ENCODE data around the gene RPUSD2.

The RPUSD2 gene

GRCh38 chr15:40569129-40569953 lies at the start of gene RPUSD2:
TSS of gene RPUSD2 (plus strand) at chr15:40569299. CDS start at chr15:40569338, 39 bp downstream.
- DNase-seq (ENCODE audit: low read depth, low spot score) = peak; percentile 73

GRCh38 chr15:40523611-40524010 lies 45.5 kb upstream of the RPUSD2 start:
- no peak for DNase-seq (ENCODE audit: low read depth, low spot score)

DNA sequence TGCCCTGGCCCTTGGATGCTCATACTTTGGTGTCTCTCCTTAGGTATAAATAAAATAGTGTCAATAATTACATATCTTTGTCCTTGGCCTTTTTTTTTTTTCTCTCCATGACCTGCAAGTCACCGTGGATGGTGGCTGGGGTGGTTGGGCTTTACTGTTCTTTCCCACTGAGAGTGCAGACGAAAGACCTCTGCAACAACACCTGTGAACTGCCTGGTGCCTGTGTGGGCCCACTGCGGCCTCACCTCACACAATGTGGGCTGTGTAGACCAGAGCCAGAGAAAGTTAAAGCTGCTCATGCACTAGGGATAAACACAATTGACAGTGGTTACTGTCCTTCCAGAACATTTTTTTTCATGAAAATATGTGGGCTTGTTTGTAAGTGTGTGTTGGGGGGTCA lies 43.2 kb upstream of the RPUSD2 start:
- DNase-seq (ENCODE audit: low read depth, low spot score) = no peak

- DNase-seq (ENCODE audit: low read depth, low spot score) = no peak
Observed at GRCh38 chr15:40528801-40529200, 40.3 kb upstream of the RPUSD2 start.

- DNase-seq (ENCODE audit: low read depth, low spot score) = no peak
Observed at GRCh38 chr15:40533763-40534364, 35.2 kb upstream of the RPUSD2 start.

GRCh38 chr15:40534371-40534770 lies 34.7 kb upstream of the RPUSD2 start:
- no peak for DNase-seq (ENCODE audit: low read depth, low spot score)

DNA sequence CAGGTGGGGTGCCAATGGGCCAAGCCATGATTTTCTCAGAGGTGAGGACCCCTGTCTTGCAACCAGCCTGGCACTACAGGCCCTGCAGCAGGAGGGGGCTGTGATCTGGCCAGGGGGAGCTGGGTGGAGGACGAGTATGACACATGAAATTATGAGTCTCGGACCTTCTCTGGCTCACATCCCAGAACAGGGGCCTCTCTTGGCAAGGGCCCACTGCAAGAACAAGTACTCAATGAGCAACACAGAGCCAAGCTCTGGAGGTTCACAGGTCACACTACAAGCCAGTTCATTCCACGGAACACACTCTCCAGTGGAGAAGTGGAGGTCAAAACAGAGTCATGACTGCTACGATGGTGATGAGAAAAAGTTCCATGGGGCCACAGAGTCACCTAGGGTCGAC lies 32.6 kb upstream of the RPUSD2 start:
- DNase-seq (ENCODE audit: low read depth, low spot score) = no peak

GRCh38 chr15:40538976-40539375 lies 30.1 kb upstream of the RPUSD2 start:
- no peak for DNase-seq (ENCODE audit: low read depth, low spot score)

GRCh38 chr15:40543082-40543481 lies 26.0 kb upstream of the RPUSD2 start:
- DNase-seq (ENCODE audit: low read depth, low spot score) = no peak

DNA sequence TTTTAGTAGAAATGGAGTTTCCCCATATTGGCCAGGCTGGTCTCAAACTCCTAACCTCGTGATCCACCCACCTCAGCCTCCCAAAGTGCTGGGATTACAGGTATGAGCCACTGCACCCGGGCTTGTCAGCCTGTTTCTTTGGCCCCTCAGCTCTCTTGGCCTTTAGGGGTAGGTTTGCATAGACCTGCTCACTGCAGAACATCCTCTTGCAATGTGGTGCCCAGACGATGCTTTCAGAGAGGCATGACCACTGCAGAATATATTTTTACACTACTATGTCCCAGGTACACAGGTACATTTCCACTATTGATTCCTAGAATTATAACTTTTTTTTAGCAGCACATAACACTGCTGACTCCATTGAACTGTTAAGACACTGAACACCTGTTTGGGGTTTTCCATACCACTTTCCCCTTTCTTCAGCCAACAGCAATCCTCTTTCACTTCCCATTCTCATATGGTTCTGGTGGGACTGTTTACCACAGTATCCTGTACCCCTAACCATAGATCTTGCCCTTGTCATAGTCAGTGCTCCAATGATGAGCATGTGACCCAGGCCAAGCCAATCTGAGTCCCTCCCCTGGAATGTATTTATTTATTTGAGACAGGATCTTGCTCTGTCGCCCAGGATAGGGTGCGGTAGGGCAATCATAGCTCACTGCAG lies 25.3 kb upstream of the RPUSD2 start:
- DNase-seq (ENCODE audit: low read depth, low spot score) = no peak

- DNase-seq (ENCODE audit: low read depth, low spot score) = no peak
Observed at GRCh38 chr15:40545457-40545856, 23.6 kb upstream of the RPUSD2 start.

GRCh38 chr15:40548610-40549009 lies 20.5 kb upstream of the RPUSD2 start:
- DNase-seq (ENCODE audit: low read depth, low spot score) = no peak

- no peak for DNase-seq (ENCODE audit: low read depth, low spot score)
Observed at GRCh38 chr15:40549894-40550293, 19.2 kb upstream of the RPUSD2 start.

DNA sequence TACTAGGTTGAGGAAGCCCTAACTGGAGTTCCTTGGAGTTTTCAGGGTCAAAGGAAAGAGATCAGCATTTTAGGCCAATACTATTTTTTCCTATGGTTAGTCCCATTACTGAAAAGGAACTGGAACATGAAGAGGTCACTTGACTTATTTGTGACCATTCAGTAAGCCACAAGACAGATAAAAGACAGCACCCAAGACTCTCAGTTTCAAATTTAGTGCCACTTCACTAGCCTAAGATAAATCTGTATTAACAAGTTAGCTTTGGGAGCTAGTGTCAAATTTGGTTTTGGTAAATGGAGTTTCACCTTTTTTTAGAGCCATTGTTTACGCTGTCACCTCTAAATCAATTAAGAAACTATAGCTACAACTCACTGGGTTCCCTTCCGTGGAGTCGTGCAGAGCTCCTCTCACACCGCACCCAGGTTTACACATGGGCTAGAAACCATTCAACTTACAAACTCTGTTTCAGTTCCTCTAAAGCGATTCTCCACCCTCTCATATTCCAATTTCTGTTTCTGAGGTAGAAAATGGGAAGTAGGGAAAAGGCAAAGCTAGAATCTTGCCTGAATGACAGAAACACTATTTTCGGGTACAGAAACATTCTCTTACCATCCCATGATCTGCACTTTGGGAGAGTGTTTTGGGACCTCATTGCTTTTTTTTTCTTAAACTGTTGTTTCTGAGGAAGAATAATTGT lies 18.6 kb upstream of the RPUSD2 start:
- no peak for DNase-seq (ENCODE audit: low read depth, low spot score)

DNA sequence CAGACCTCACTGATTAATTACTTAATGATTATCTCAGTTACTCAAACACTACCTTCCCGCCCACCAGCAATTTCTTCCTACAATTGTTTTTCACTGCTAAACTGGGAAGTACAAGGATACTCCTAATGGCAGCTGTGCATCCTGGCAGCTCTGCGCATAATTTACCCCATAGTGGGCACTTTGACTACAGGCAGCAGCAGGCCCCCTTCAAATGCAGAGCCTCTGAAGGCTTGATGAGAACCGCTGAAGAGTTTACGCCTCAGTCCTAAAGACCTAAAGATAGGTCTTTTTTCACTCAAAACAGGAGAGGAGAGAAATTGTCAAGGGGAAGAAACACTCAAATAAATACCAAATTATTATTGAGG lies 15.0 kb upstream of the RPUSD2 start:
- no peak for DNase-seq (ENCODE audit: low read depth, low spot score)

DNA sequence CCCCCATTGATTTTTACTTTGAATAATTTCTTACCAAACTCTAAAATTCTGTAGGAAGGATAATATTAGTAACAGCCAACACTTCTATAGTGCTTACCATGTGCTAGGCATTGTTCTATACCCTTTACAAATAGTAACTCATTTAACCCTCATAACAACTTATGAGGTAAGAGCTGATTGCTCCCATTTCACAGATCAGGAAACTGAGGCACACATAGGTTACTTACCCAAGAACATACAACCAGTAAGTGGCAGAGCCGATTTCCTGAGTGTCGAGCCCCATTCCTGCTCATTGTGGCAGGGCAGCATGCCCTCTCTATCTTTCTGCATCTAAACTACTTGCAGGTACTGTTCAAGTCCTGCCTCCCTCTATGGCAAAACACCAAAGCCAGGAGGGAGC lies 13.2 kb upstream of the RPUSD2 start:
- DNase-seq (ENCODE audit: low read depth, low spot score) = no peak

DNA sequence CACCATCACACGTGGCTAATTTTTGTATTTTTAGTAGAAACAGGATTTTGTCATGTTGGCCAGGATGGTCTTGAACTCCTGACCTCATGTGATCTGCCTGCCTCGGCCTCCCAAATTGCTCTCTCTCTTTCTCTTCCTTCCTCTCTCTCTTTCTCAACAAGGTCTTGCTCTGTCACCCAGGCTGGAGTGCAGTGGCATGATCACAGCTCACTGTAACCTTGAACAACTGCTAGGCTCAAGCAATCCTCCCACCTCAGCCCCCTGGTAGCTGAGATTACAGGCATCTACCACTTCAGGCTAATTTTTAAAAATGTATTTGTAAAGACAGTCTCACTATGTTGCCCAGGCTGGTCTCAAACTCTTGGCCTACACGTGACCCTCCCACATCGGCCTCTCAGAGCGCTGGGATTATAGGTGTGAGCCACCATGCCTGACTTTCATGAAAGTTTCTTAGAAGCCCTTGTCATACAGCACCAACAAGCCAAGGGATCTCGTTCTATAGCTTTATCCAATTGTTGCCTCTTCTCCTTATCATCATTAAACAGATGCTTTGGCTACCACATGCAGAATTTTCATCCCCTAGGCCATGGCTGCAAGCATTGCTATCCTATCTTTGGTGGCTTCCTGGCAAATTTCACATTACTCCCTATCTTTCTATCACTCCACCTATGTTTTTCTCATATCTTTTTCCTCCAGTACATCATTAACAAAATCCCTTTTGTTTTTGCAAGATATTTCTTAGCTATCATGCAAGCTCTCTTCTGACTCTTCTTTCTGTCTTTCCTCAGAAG lies 10.0 kb upstream of the RPUSD2 start:
- no peak for DNase-seq (ENCODE audit: low read depth, low spot score)

DNA sequence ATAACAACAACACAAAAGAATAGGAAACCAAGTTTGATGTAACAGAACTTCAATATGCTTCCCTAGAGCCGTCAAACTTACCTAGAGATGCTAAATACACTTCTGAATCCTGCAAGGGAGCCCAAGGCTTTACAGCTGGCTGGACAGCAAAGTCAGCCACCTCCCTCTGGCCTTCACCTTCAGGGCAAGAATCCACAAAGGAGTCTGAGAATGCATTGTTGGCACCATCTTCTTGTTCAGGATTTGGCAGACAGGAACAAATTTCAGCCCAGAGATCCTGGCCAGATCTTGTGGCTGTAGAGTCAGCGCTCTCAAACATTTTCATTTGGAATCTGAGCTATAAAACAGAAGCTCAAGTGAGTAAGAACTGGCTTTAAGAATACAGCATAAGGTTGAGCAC lies 6.4 kb upstream of the RPUSD2 start:
- DNase-seq (ENCODE audit: low read depth, low spot score) = no peak

DNA sequence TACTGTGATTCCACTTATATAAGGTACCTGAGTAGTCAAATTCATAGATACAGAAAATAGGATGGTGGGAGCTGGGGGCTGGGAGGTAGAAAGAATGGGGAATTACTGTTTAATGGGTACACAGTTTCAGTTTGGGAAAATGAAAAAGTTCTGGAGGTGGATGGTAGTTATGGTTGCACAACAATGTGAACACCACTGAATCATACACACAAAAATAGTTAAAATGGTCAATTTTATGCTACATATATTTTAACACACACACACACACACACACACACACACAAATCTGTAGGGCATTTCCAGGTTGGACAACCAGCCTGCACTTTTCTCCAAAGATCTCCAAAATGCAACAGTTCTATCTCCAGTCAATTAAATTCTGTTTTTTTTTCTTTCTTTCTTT lies 5.7 kb upstream of the RPUSD2 start:
- DNase-seq (ENCODE audit: low read depth, low spot score) = no peak

DNA sequence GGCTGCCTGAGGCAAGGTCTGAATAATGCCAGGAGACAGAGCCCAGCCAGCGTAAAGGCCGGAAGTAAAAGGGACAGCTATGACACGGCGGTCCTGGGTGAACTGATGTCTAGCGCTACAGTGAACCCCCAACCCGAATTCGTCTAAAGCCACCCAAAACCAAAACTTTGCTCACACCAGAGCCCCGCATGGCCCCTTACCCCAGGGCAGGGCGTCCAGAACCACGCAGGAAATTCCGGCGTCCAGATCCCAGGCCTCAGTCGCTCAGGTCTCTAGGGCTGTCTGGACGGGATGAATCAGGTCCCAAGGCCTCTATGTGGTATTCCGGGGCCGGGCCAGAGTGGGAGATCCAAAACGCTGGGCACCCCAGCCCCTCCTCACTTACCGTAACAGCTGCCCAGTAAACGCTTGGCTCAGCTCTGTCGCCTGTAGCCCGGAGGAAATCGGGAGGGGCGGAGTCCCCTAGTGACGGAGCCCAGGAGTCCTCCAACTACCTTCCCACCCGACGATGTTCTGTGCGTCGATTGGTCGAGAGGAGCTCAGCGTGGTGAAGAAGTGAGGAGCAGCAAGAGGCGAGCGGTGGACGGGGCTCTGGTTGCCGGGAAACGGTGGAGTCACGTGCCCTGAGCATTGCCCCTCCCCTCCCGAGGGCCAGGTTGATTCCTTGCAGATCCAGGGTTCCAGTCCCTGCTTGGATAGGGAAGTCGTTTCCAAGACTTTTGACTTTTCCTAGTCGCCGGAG lies 4.3 kb upstream of the RPUSD2 start, which contains the start of gene CCDC32:
CCDC32 (minus strand) TSS at position 452 of the 742 bp plus-strand sequence. CDS start 2,027 bp downstream, outside the sequence.
- peak; percentile 94 for DNase-seq (ENCODE audit: low read depth, low spot score)

Data from smooth muscle cell of the brain vasculature (primary cell).